Right atrium auricular region (tissue), 2 donors: ENCODE data around the gene TRERF1. TPM values are rescaled to one million over a fixed set of nuclear protein-coding genes. Genes with fewer than 3 reads are reported as not detected.

ENCODE experiments used
- DNase-seq: peaks from one replicate; pipeline ENCODE4 v3.0.0-alpha.2; 2019; ENCODE audit warnings: low spot score
- H3K27ac ChIP-seq, 2 donors: fragments of 200-600 bp; sonication (generic); 1 replicate in 1 of 2; 2 replicates in 1 of 2; pipeline ENCODE4 v1.5.1; 2016 to 2019
- H3K27me3 ChIP-seq, 2 donors: fragments of 200-600 bp; sonication (generic); one replicate each; pipeline versions ENCODE4 v1.5.1 to v1.6.0; 2017 to 2019
- H3K36me3 ChIP-seq: fragments of 200-600 bp; sonication (generic); one replicate; pipeline ENCODE4 v1.5.1; 2016
- H3K4me1 ChIP-seq, 2 donors: fragments of 200-600 bp; sonication (generic); one replicate each; pipeline versions ENCODE4 v1.5.1 to v1.6.0; 2017 to 2019
- H3K4me3 ChIP-seq, 2 donors: fragments of 200-600 bp; sonication (generic); 1 replicate in 1 of 2; 2 replicates in 1 of 2; pipeline ENCODE4 v1.5.1; 2017 to 2019; ENCODE audit warnings: mild to moderate bottlenecking in 1 of 2, moderate library complexity in 1 of 2
- H3K9me3 ChIP-seq, 2 donors: fragments of 200-600 bp; sonication (generic); one replicate each; pipeline ENCODE4 v1.5.1; 2019
- total RNA-seq, 2 donors: library from RNA; depleted of rRNA; stranded (reverse); fragments of >200 nt; gene quantifications; one replicate each; pipeline ENCODE4 v1.1.0, GENCODE V29; 2016
- TF ChIP-seq, protein P1 (sequence below), 2 donors: fragments of 200-600 bp; sonication (generic); IDR thresholded peaks; one replicate each; pipeline ENCODE4 v1.5.1; 2019; ENCODE audit warnings: antibody characterized with exemption in 2 of 2

The TRERF1 gene
- total RNA-seq, 2 donors from 2014 or later: 1.9 to 2.5 TPM

DNA sequence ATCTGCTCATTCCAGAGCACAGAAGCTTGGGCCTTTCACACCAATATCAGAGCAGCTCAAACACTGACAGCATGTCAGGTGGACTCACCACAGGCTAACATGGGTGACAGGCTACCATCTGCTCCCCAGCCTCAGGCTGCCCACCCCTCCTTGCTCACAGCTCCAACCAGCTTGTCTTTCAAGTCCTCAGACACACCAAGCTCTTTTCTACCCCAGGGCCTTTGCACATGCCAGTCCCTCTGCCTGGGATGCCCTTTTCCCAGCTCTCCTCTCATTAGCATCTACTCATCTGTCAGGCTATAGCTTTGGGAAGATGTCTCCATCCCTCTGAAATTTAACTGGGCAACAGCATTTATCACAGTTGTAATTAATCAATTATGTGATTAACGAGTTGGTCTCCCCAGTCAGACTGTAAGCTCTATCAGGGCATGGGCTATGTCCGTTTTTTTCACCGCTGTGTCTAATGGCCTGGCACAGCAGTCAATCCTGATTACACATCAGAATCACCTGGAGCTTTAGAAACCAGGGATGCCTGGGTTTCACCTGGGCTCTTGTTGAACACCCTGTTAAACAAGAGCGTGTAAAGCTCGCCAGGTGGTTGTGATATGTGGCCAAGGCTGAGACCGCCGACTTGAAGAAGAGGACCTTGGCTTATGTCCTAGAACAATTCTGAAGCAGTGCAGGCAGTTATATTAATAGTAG lies 145.1 kb downstream of the TRERF1 start:
- H3K4me1 ChIP-seq: peaks cover 0 to 5% of the 10 kb centered on the region in 2 donors
- H3K27me3 ChIP-seq: no peaks in the 10 kb centered on the region
- H3K4me3 ChIP-seq: no peak overlapping the region
- H3K27ac ChIP-seq: no peak overlapping the region
- TF ChIP-seq, protein P1, sequence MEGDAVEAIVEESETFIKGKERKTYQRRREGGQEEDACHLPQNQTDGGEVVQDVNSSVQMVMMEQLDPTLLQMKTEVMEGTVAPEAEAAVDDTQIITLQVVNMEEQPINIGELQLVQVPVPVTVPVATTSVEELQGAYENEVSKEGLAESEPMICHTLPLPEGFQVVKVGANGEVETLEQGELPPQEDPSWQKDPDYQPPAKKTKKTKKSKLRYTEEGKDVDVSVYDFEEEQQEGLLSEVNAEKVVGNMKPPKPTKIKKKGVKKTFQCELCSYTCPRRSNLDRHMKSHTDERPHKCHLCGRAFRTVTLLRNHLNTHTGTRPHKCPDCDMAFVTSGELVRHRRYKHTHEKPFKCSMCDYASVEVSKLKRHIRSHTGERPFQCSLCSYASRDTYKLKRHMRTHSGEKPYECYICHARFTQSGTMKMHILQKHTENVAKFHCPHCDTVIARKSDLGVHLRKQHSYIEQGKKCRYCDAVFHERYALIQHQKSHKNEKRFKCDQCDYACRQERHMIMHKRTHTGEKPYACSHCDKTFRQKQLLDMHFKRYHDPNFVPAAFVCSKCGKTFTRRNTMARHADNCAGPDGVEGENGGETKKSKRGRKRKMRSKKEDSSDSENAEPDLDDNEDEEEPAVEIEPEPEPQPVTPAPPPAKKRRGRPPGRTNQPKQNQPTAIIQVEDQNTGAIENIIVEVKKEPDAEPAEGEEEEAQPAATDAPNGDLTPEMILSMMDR (IDR thresholded peaks at IDR 0.05): no peak
- H3K9me3 ChIP-seq: no peaks in the 10 kb centered on the region
- DNase-seq: no peak
- H3K36me3 ChIP-seq: no peaks in the 10 kb centered on the region

DNA sequence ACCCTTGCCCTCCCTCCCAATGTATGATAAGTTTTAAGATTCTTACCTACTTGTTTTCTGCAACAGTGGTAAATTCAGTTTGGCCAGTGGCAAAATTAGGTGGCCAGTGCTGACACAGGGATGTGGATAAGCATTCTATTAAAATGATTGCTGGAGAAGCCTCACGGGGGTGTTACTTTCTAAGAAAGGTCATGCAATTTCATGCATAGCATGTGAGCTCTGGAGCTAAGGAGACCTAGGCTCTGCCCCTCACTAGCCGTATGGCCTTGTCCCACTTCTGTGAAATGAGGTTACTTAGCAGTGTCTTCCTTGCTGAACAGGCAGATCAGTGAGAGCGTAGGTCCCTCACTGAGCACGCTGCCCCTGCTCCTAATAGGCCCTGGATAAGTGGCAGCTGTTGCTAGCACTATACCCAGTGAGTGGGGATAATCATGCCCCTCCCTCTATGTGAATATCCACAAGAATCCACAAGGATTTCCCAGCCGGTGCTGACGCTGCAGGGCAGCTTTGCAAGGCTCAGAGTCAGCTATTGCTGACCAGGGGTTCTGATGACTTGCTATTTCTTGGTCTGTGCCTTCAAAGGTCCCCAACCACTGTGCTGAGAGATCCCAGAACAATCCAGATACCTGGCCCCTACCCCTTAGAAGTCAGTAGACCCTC lies 147.5 kb downstream of the TRERF1 start:
- H3K36me3 ChIP-seq: no peaks in the 10 kb centered on the region
- no peak overlapping the region for H3K4me3 ChIP-seq
- peaks cover 0 to 5% of the 10 kb centered on the region in 2 donors for H3K4me1 ChIP-seq
- H3K27ac ChIP-seq: no peak overlapping the region
- no peaks in the 10 kb centered on the region for H3K27me3 ChIP-seq
- TF ChIP-seq, protein P1 (IDR thresholded peaks at IDR 0.05): no peak
- no peak for DNase-seq
- H3K9me3 ChIP-seq: no peaks in the 10 kb centered on the region

- H3K4me3 ChIP-seq: no peak overlapping the region
- no peaks in the 10 kb centered on the region for H3K9me3 ChIP-seq
- no peak overlapping the region for H3K27ac ChIP-seq
- peaks cover 0 to 5% of the 10 kb centered on the region in 2 donors for H3K4me1 ChIP-seq
- DNase-seq: no peak
- no peaks in the 10 kb centered on the region for H3K27me3 ChIP-seq
- TF ChIP-seq, protein P1 (IDR thresholded peaks at IDR 0.05): no peak
- no peaks in the 10 kb centered on the region for H3K36me3 ChIP-seq
These were observed 149.3 kb downstream of the TRERF1 start for GRCh38 chr6:42302411-42302810.

DNA sequence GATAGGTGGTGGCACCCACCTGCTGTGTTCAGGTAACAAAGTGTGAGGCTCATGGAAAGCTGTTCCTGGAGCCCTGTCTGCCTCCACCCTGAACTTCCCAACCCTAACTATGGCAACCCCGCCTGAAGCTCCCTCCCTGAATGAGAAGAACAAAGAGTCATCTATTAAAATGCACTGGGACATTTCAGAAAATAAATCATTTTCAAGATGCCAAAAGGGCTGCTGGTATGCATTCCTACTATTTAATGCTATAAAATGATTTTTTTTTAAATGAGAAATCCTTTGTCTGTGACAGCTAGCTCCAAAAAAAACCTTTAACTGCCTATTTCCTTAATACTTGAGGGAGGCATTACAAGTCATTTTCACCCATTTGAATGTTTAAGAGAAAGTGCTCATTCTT lies 149.7 kb downstream of the TRERF1 start:
- DNase-seq: no peak
- Histone ChIP-seq H3K36me3 (no peaks in the 10 kb centered on the region), H3K4me3 (no peak overlapping the region), H3K4me1 (peaks cover 0 to 5% of the 10 kb centered on the region in 2 donors), H3K27me3 (no peaks in the 10 kb centered on the region), H3K9me3 (no peaks in the 10 kb centered on the region), H3K27ac (no peak overlapping the region)
- TF ChIP-seq, protein P1 (IDR thresholded peaks at IDR 0.05): no peak

GRCh38 chr6:42300701-42301100 lies 151.0 kb downstream of the TRERF1 start:
- H3K27me3 ChIP-seq: no peaks in the 10 kb centered on the region
- no peaks in the 10 kb centered on the region for H3K9me3 ChIP-seq
- no peak for DNase-seq
- no peaks in the 10 kb centered on the region for H3K36me3 ChIP-seq
- no peak overlapping the region for H3K4me3 ChIP-seq
- H3K27ac ChIP-seq: no peak overlapping the region
- H3K4me1 ChIP-seq: peaks cover 0 to 5% of the 10 kb centered on the region in 2 donors
- TF ChIP-seq, protein P1 (IDR thresholded peaks at IDR 0.05): no peak
